Measurements from ENCODE around the gene RPP25. TPM values are rescaled to one million over a fixed set of nuclear protein-coding genes. Genes with fewer than 3 reads are reported as not detected.

RPP25 gene
- total and polyA plus RNA-seq, 2 of the 13 experiments (the other 11 are each of a cell fraction or from before 2014, with no cell fraction given) = 0.05 to 0.11 TPM

- TF ChIP-seq REL (CRISPR knock-in tag; conservative IDR thresholded peaks at IDR 0.05) (no peak), MED8 (CRISPR knock-in tag; IDR thresholded peaks at IDR 0.05; ENCODE audit: insufficient replicate concordance) (peak; percentile 69), CERS6 (CRISPR knock-in tag; IDR thresholded peaks at IDR 0.05) (no peak), XRCC5 (optimal IDR thresholded peaks at IDR 0.05; ENCODE audit: low read length) (no peak), ZBTB46 (CRISPR knock-in tag; IDR thresholded peaks at IDR 0.05; ENCODE audit: borderline replicate concordance) (no peak), HOXD1 (CRISPR knock-in tag; IDR thresholded peaks at IDR 0.05) (no peak), SIN3B (IDR thresholded peaks at IDR 0.05; ENCODE audit: low read length) (no peak), ZFP36L2 (CRISPR knock-in tag; IDR thresholded peaks at IDR 0.05) (no peak), ZNF775 (CRISPR knock-in tag; IDR thresholded peaks at IDR 0.05; ENCODE audit: borderline replicate concordance) (no peak), ZNF629 (CRISPR knock-in tag; conservative IDR thresholded peaks at IDR 0.05) (no peak), DPF2 (CRISPR knock-in tag; IDR thresholded peaks at IDR 0.05; ENCODE audit: borderline replicate concordance, low read depth) (no peak), NR3C1 (CRISPR knock-in tag; IDR thresholded peaks at IDR 0.05) (no peak), PRPF4 (IDR thresholded peaks at IDR 0.05; ENCODE audit: low read depth, low read length, poor library complexity, severe bottlenecking) (no peak), ZNF839 (CRISPR knock-in tag; IDR thresholded peaks at IDR 0.05; ENCODE audit: borderline replicate concordance) (no peak), ZNF879 (CRISPR knock-in tag; IDR thresholded peaks at IDR 0.05) (no peak), HMG20B (CRISPR knock-in tag; conservative IDR thresholded peaks at IDR 0.05) (0 out of 2 replicates have a peak, but pooled peaks have one; percentile 6), ZNF124 (CRISPR knock-in tag; IDR thresholded peaks at IDR 0.05) (peak; percentile 60; the same call in 1 of the 2 replicates), TARDBP (CRISPR knock-in tag; IDR thresholded peaks at IDR 0.05) (peak; percentile 16; the same call in 1 of the 2 replicates), SP1 (IDR thresholded peaks at IDR 0.05) (no peak), SP1 (CRISPR knock-in tag; IDR thresholded peaks at IDR 0.05) (peak; percentile 36; the same call in 1 of the 2 replicates), ZNF256 (CRISPR knock-in tag; conservative IDR thresholded peaks at IDR 0.05) (no peak), MAFF (IDR thresholded peaks at IDR 0.05; ENCODE audit: low read depth, low read length) (no peak), ARNTL (CRISPR knock-in tag; IDR thresholded peaks at IDR 0.05) (no peak), ZNF30 (CRISPR knock-in tag; IDR thresholded peaks at IDR 0.05) (no peak), ZNF569 (CRISPR knock-in tag; IDR thresholded peaks at IDR 0.05; ENCODE audit: borderline replicate concordance) (0 out of 2 replicates have a peak, but pooled peaks have one; percentile 70), SRY (CRISPR knock-in tag; IDR thresholded peaks at IDR 0.05) (no peak)
- TF ChIP-seq, protein P1, sequence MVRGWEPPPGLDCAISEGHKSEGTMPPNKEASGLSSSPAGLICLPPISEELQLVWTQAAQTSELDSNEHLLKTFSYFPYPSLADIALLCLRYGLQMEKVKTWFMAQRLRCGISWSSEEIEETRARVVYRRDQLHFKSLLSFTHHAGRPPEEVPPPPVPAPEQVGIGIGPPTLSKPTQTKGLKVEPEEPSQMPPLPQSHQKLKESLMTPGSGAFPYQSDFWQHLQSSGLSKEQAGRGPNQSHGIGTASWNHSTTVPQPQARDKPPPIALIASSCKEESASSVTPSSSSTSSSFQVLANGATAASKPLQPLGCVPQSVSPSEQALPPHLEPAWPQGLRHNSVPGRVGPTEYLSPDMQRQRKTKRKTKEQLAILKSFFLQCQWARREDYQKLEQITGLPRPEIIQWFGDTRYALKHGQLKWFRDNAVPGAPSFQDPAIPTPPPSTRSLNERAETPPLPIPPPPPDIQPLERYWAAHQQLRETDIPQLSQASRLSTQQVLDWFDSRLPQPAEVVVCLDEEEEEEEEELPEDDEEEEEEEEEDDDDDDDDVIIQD (CRISPR knock-in tag; IDR thresholded peaks at IDR 0.05; ENCODE audit: low read depth) = no peak
- TF ChIP-seq, protein P2, sequence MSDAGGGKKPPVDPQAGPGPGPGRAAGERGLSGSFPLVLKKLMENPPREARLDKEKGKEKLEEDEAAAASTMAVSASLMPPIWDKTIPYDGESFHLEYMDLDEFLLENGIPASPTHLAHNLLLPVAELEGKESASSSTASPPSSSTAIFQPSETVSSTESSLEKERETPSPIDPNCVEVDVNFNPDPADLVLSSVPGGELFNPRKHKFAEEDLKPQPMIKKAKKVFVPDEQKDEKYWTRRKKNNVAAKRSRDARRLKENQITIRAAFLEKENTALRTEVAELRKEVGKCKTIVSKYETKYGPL (CRISPR knock-in tag; IDR thresholded peaks at IDR 0.05) = peak; percentile 69; the same call in 1 of the 2 replicates
Measured at GRCh38 chr15:74906450-74907162, 50.0 kb downstream of the RPP25 start, which contains the start of gene FAM219B (continued).

All from HepG2 (cell line).